ENCODE data around the gene VNN1. TPM values are rescaled to one million over a fixed set of nuclear protein-coding genes. Genes with fewer than 3 reads are reported as not detected.

The VNN1 gene
- total and polyA plus RNA-seq, 2 donors (not counting 3 experiments of a cell fraction or from before 2014, with no cell fraction given) = not detected

GRCh38 chr6:132633362-132633761 is 80.5 kb downstream of the VNN1 start:
- no peak overlapping the region for H2AFZ ChIP-seq (ENCODE audit: low read depth, low read length)
- no TSS peak for BruUV-seq (replicated peaks)
- ChIA-PET CTCF (no interaction called here), POLR2A (no interaction called here)
- no peaks in the 10 kb centered on the region for H4K20me1 ChIP-seq (replicated peaks; ENCODE audit: control insufficient read depth, extremely low read depth, insufficient read depth, low read length)
- no peak overlapping the region for H3K4me3 ChIP-seq (replicated peaks in 1 of 3; ENCODE audit: insufficient read depth in 1 of 3, low read depth in 1 of 3, low read length in 3 of 3)
- FAIRE-seq (no peak), DNase-seq (ENCODE audit: low read depth, low spot score) (no peak)
- no peaks in the 10 kb centered on the region for H3K36me3 ChIP-seq (ENCODE audit: control insufficient read depth in 2 of 2, extremely low read depth in 1 of 2, insufficient read depth in 2 of 2, low read length in 2 of 2)
- intact Hi-C loops (cut with micrococcal nuclease) (no loop called here), dilution Hi-C loops (cut with MboI; ENCODE audit: extremely low pct_ligation_motif_present, low sequenced_read_pairs) (no loop called here)
- H3K9me3 ChIP-seq (replicated peaks; ENCODE audit: control insufficient read depth, insufficient read depth, low read length) = no peaks in the 10 kb centered on the region
- no peaks in the 10 kb centered on the region for H3K4me1 ChIP-seq (ENCODE audit: control insufficient read depth, extremely low read depth, insufficient read depth, low read length)
- no peak overlapping the region for H3K9ac ChIP-seq (replicated peaks; ENCODE audit: extremely low read depth, insufficient read depth, low read length)
- no peaks in the 10 kb centered on the region for H3K79me2 ChIP-seq (ENCODE audit: control insufficient read depth, insufficient read depth, low read length)
- H3K27me3 ChIP-seq (ENCODE audit: control insufficient read depth in 2 of 2, insufficient read depth in 2 of 2, low read length in 2 of 2) = peaks cover 0 to 3% of the 10 kb centered on the region in 2 experiments
- H3K27ac ChIP-seq (ENCODE audit: insufficient read depth, low read depth, low read length) = no peak overlapping the region
- TF ChIP-seq FOS (IDR thresholded peaks at IDR 0.05; ENCODE audit: borderline replicate concordance, insufficient read depth, low read length) (no peak), EZH2 (IDR thresholded peaks at IDR 0.05; ENCODE audit: borderline replicate concordance, low read depth, low read length, severe bottlenecking) (no peak), POLR2AphosphoS5 (IDR thresholded peaks at IDR 0.05; ENCODE audit: insufficient read depth, low read depth, low read length) (no peak), POLR2A (IDR thresholded peaks at IDR 0.05; ENCODE audit: low read depth, low read length) (no peak), CTCF (IDR thresholded peaks at IDR 0.05; ENCODE audit: extremely low read depth in 1 of 2, insufficient read depth in 1 of 2, low read depth in 1 of 2, low read length in 2 of 2) (no peak), JUN (IDR thresholded peaks at IDR 0.05; ENCODE audit: borderline replicate concordance, insufficient read depth, insufficient read length, low read depth) (no peak), MAX (IDR thresholded peaks at IDR 0.05; ENCODE audit: insufficient read depth, insufficient read length) (no peak), MYC (IDR thresholded peaks at IDR 0.05; ENCODE audit: low read depth, low read length) (no peak), GATA2 (IDR thresholded peaks at IDR 0.05; ENCODE audit: insufficient read depth, insufficient read length, low read depth, low read length) (no peak)
- no peaks in the 10 kb centered on the region for H3K9me1 ChIP-seq (replicated peaks; ENCODE audit: control insufficient read depth, extremely low read depth, insufficient read depth, low read length)
- no peak overlapping the region for H3K4me2 ChIP-seq (ENCODE audit: insufficient read depth, low read length)

Other genes with a start within 250 kb of the VNN1 start
- gene STX7, start 200.9 kb downstream of the VNN1 start, total RNA-seq = 42.5 and 45.5 TPM in 2 replicates
- gene STX7, start 200.9 kb downstream of the VNN1 start, polyA plus RNA-seq = 9.2 and 13.4 TPM in 2 replicates
- not detected in 2 replicates for gene TAAR9, start 175.8 kb downstream of the VNN1 start, total RNA-seq
- not detected in 2 replicates for gene TAAR9, start 175.8 kb downstream of the VNN1 start, polyA plus RNA-seq
- not detected in 2 replicates for gene TAAR8, start 161.4 kb downstream of the VNN1 start, total RNA-seq
- not detected in 2 replicates for gene TAAR8, start 161.4 kb downstream of the VNN1 start, polyA plus RNA-seq
- not detected in 2 replicates for gene TAAR6, start 143.7 kb downstream of the VNN1 start, total RNA-seq
- gene TAAR6, start 143.7 kb downstream of the VNN1 start, polyA plus RNA-seq = not detected in 2 replicates
- gene TAAR5, start 124.3 kb downstream of the VNN1 start, total RNA-seq = not detected in 2 replicates
- gene TAAR5, start 124.3 kb downstream of the VNN1 start, polyA plus RNA-seq = not detected in 2 replicates
- not detected in 2 replicates for gene TAAR2, start 89.8 kb downstream of the VNN1 start, total RNA-seq
- gene TAAR2, start 89.8 kb downstream of the VNN1 start, polyA plus RNA-seq = not detected in 2 replicates
- not detected in 2 replicates for gene TAAR1, start 54.9 kb downstream of the VNN1 start, total RNA-seq
- gene TAAR1, start 54.9 kb downstream of the VNN1 start, polyA plus RNA-seq = not detected in 2 replicates
- not detected in 2 replicates for gene VNN2, start 43.8 kb upstream of the VNN1 start, total RNA-seq
- not detected in 2 replicates for gene VNN2, start 43.8 kb upstream of the VNN1 start, polyA plus RNA-seq
- 8.4 and 8.5 TPM in 2 replicates for gene SLC18B1, start 84.6 kb upstream of the VNN1 start, total RNA-seq
- gene SLC18B1, start 84.6 kb upstream of the VNN1 start, polyA plus RNA-seq = 6.7 and 9.2 TPM in 2 replicates
- gene RPS12, start 100.5 kb upstream of the VNN1 start, total RNA-seq = 1,044 and 1,088 TPM in 2 replicates
- 6,159 and 7,151 TPM in 2 replicates for gene RPS12, start 100.5 kb upstream of the VNN1 start, polyA plus RNA-seq

Data from endothelial cell of umbilical vein (primary cell).